T-cell (primary cell): Measurements from ENCODE around the gene THBS4. TPM values are rescaled to one million over a fixed set of nuclear protein-coding genes. Genes with fewer than 3 reads are reported as not detected.

Experiments used
- ATAC-seq, 4 experiments: fragments of 200-7000 bp in 3 of 4; fragments of 150-1000 bp in 1 of 4; cut with Tn5 transposase; replicated peaks in 1 of 4; 1 replicate in 3 of 4; 2 replicates in 1 of 4; pipeline ENCODE4 v1.10.0; 2021; ENCODE audit warnings: moderate library complexity in 3 of 4, mild to moderate bottlenecking in 2 of 4, moderate number of reproducible peaks in 1 of 4
- CTCF ChIA-PET, 2 donors: fragments of 300-600 bp; sonication (Branson Sonifier 250); formaldehyde crosslinking; loops; one replicate each; lab custom pipeline; 2022; ENCODE audit warnings: antibody characterized with exemption in 2 of 2; lab: Charles Lee
- POLR2A ChIA-PET, 2 donors: fragments of 300-600 bp; sonication (Branson Sonifier 250); formaldehyde crosslinking; loops; one replicate each; lab custom pipeline; 2022; ENCODE audit warnings: antibody characterized with exemption in 2 of 2; lab: Charles Lee
- DNase-seq, 35 experiments: peaks; one replicate each; pipeline versions ENCODE4 v3.0.0 to v3.0.0-alpha.2; 2013 to 2023
- H3K27ac ChIP-seq: one replicate; pipeline ENCODE4 v1.5.1; 2013; ENCODE audit warnings: low read length
- H3K27me3 ChIP-seq, 2 experiments: replicated peaks in 1 of 2; 1 replicate in 1 of 2; 2 replicates in 1 of 2; pipeline versions ENCODE4 v1.6.1 to v1.7.0; 2013; ENCODE audit warnings: low read length in 1 of 2, mixed read lengths in 1 of 2; ENCODE audit not compliant: control insufficient read depth in 2 of 2, insufficient read depth in 2 of 2; ENCODE audit errors: extremely low read depth in 1 of 2
- H3K36me3 ChIP-seq, 2 donors: 1 replicate in 1 of 2; 2 replicates in 1 of 2; pipeline versions ENCODE4 v1.6.1 to v1.7.0; 2013; ENCODE audit warnings: low read length in 1 of 2; ENCODE audit not compliant: control insufficient read depth in 2 of 2, insufficient read depth in 1 of 2; ENCODE audit errors: extremely low read depth in 1 of 2
- H3K4me1 ChIP-seq, 2 experiments: 1 replicate in 1 of 2; 2 replicates in 1 of 2; pipeline versions ENCODE4 v1.6.1 to v1.7.0; 2013; ENCODE audit warnings: low read length in 2 of 2, mixed read lengths in 1 of 2; ENCODE audit not compliant: insufficient read depth in 2 of 2, control insufficient read depth in 1 of 2; ENCODE audit errors: extremely low read depth in 1 of 2
- H3K4me3 ChIP-seq, 2 donors: 1 replicate in 1 of 2; 2 replicates in 1 of 2; pipeline versions ENCODE4 v1.5.1 to v1.7.0; 2013; ENCODE audit warnings: mild to moderate bottlenecking in 2 of 2, low read length in 1 of 2, moderate library complexity in 1 of 2; ENCODE audit not compliant: control insufficient read depth in 1 of 2; ENCODE audit errors: extremely low read depth in 1 of 2
- H3K9me3 ChIP-seq: 2 replicates; pipeline ENCODE4 v1.7.0; 2013
- H3K27ac Mint-ChIP-seq, 2 donors: one replicate each; pipeline ENCODE4 v1.8.0; 2020 to 2021; ENCODE audit warnings: mild to moderate bottlenecking in 2 of 2, mixed read lengths in 2 of 2
- H3K27me3 Mint-ChIP-seq, 2 donors: one replicate each; pipeline ENCODE4 v1.8.0; 2021 to 2022; ENCODE audit warnings: mixed read lengths in 2 of 2
- H3K36me3 Mint-ChIP-seq: one replicate; pipeline ENCODE4 v1.8.0; 2021; ENCODE audit warnings: mixed read lengths
- H3K4me1 Mint-ChIP-seq, 3 donors: one replicate each; pipeline ENCODE4 v1.8.0; 2020 to 2022; ENCODE audit warnings: mixed read lengths in 3 of 3, mild to moderate bottlenecking in 1 of 3
- H3K4me3 Mint-ChIP-seq, 3 donors: one replicate each; pipeline ENCODE4 v1.8.0; 2020 to 2022; ENCODE audit warnings: mild to moderate bottlenecking in 3 of 3, mixed read lengths in 3 of 3, moderate library complexity in 3 of 3
- H3K9me3 Mint-ChIP-seq, 3 donors: one replicate each; pipeline ENCODE4 v1.8.0; 2020 to 2022; ENCODE audit warnings: mixed read lengths in 3 of 3
- WGBS: methylation state at CpG from one replicate; pipeline ENCODE4 v1.1.5; 2013; ENCODE audit warnings: missing lambda C conversion rate; ENCODE audit not compliant: insufficient coverage; 5-methylcytosine and 5-hydroxymethylcytosine counted together
- total RNA-seq, 35 experiments: library from RNA in 6 of 35; stranded (reverse) in 6 of 35; fragments of 120-200 nt in 1 of 35; gene quantifications; one replicate each; pipeline versions ENCODE4 v1.2.1 to v1.2.4 and lab custom pipeline; 2013 to 2026

THBS4 gene
- total RNA-seq, 5 donors from 2014 or later (not counting 1 experiment from before 2014, with no cell fraction given): 0.15 to 1.1 (median 0.53) TPM

GRCh38 chr5:80031109-80031508, 4.0 kb upstream of the THBS4 start:
- H3K9me3 Mint-ChIP-seq: no peaks in the 10 kb centered on the region
- CTCF ChIA-PET: no interaction called here
- POLR2A ChIA-PET: no interaction called here
- peaks cover 3 to 8% of the 10 kb centered on the region in 2 experiments for H3K4me1 ChIP-seq
- H3K4me3 Mint-ChIP-seq: no peak overlapping the region
- no peaks in the 10 kb centered on the region for H3K36me3 ChIP-seq
- H3K9me3 ChIP-seq: no peaks in the 10 kb centered on the region
- H3K4me1 Mint-ChIP-seq: peaks cover 7 to 20% (median 8%) of the 10 kb centered on the region in 3 donors
- H3K27ac ChIP-seq: no peak overlapping the region
- H3K36me3 Mint-ChIP-seq: no peaks in the 10 kb centered on the region
- H3K27ac Mint-ChIP-seq: no peak overlapping the region
- WGBS: no CpG with 5 or more reads among the region's 1 CpG
- no peak overlapping the region for H3K4me3 ChIP-seq
- H3K27me3 Mint-ChIP-seq: peaks cover 37 to 38% of the 10 kb centered on the region in 2 donors
- ATAC-seq (peak in 1 of 4 experiments; percentile 44), DNase-seq (no peak)
- peaks cover 19 to 22% of the 10 kb centered on the region in 2 experiments for H3K27me3 ChIP-seq

- POLR2A ChIA-PET: no interaction called here
- peaks cover 49 to 57% of the 10 kb centered on the region in 2 donors for H3K27me3 Mint-ChIP-seq
- H3K27me3 ChIP-seq: peaks cover 22 to 28% of the 10 kb centered on the region in 2 experiments
These were observed 1.6 kb upstream of the THBS4 start for GRCh38 chr5:80033513-80033912.

GRCh38 chr5:80034559-80034958, 589 bp upstream of the THBS4 start:
- DNase-seq (no peak), ATAC-seq (no peak)
- Histone ChIP-seq H3K4me1 (peaks cover 3 to 8% of the 10 kb centered on the region in 2 experiments), H3K36me3 (no peaks in the 10 kb centered on the region), H3K27ac (no peak overlapping the region), H3K27me3 (peaks cover 22 to 28% of the 10 kb centered on the region in 2 experiments), H3K4me3 (peak overlapping the region in 1 of 2 donors; percentile 44), H3K9me3 (no peaks in the 10 kb centered on the region)
- H3K9me3 Mint-ChIP-seq: no peaks in the 10 kb centered on the region
- H3K4me1 Mint-ChIP-seq: peaks cover 7 to 15% (median 8%) of the 10 kb centered on the region in 3 donors
- no peak overlapping the region for H3K27ac Mint-ChIP-seq
- 32% methylated on average over 3 of the region's 8 CpGs for WGBS
- H3K36me3 Mint-ChIP-seq: no peaks in the 10 kb centered on the region
- CTCF ChIA-PET: no interaction called here
- peaks cover 49 to 61% of the 10 kb centered on the region in 2 donors for H3K27me3 Mint-ChIP-seq
- H3K4me3 Mint-ChIP-seq: peak overlapping the region in 1 of 3 donors; percentile 54
- POLR2A ChIA-PET: interaction anchor here in 1 of 2 donors (1.1 kb wide), 1 partner anchor 11 kb away, joined by 4 read pairs; no protein-coding TSS in a partner anchor

More at GRCh38 chr5:80033513-80033912, 1.6 kb upstream of the THBS4 start:
- Mint-ChIP-seq H3K9me3 (no peaks in the 10 kb centered on the region), H3K36me3 (no peaks in the 10 kb centered on the region), H3K4me3 (no peak overlapping the region), H3K4me1 (peaks cover 7 to 15% (median 8%) of the 10 kb centered on the region in 3 donors), H3K27ac (no peak overlapping the region)
- no peak overlapping the region for H3K4me3 ChIP-seq
- peaks cover 3 to 8% of the 10 kb centered on the region in 2 experiments for H3K4me1 ChIP-seq
- DNase-seq (no peak), ATAC-seq (peak in 2 of 4 experiments; percentile 32 to 62)
- no peaks in the 10 kb centered on the region for H3K36me3 ChIP-seq
- no peaks in the 10 kb centered on the region for H3K9me3 ChIP-seq
- no peak overlapping the region for H3K27ac ChIP-seq
- CTCF ChIA-PET: no interaction called here

GRCh38 chr5:80035839-80036238, 691 bp downstream of the THBS4 start:
- ATAC-seq (no peak), DNase-seq (no peak)
- peaks cover 59 to 72% of the 10 kb centered on the region in 2 donors for H3K27me3 Mint-ChIP-seq
- Histone ChIP-seq H3K27ac (no peak overlapping the region), H3K4me1 (peaks cover 2 to 8% of the 10 kb centered on the region in 2 experiments), H3K9me3 (no peaks in the 10 kb centered on the region), H3K36me3 (no peaks in the 10 kb centered on the region), H3K27me3 (peaks cover 22 to 31% of the 10 kb centered on the region in 2 experiments), H3K4me3 (no peak overlapping the region)
- peak overlapping the region in 1 of 2 donors; percentile 39 for H3K27ac Mint-ChIP-seq
- POLR2A ChIA-PET: no interaction called here
- no peaks in the 10 kb centered on the region for H3K36me3 Mint-ChIP-seq
- CTCF ChIA-PET: no interaction called here
- peak overlapping the region in 2 of 3 donors; percentile 6 to 56 for H3K4me3 Mint-ChIP-seq
- H3K9me3 Mint-ChIP-seq: no peaks in the 10 kb centered on the region
- H3K4me1 Mint-ChIP-seq: peaks cover 7 to 15% (median 7%) of the 10 kb centered on the region in 3 donors
- 93% methylated on average over 4 of the region's 7 CpGs for WGBS

GRCh38 chr5:80036615-80037014, 1.5 kb downstream of the THBS4 start:
- Mint-ChIP-seq H3K27ac (no peak overlapping the region), H3K27me3 (peaks cover 67 to 76% of the 10 kb centered on the region in 2 donors), H3K4me1 (peaks cover 4 to 7% (median 7%) of the 10 kb centered on the region in 3 donors), H3K4me3 (no peak overlapping the region), H3K9me3 (no peaks in the 10 kb centered on the region), H3K36me3 (no peaks in the 10 kb centered on the region)
- 100% methylated on average over 1 of the region's 5 CpGs for WGBS
- H3K27ac ChIP-seq: no peak overlapping the region
- ATAC-seq (no peak), DNase-seq (no peak)
- no peak overlapping the region for H3K4me3 ChIP-seq
- H3K27me3 ChIP-seq: peaks cover 20 to 31% of the 10 kb centered on the region in 2 experiments
- ChIA-PET CTCF (no interaction called here), POLR2A (no interaction called here)
- H3K4me1 ChIP-seq: peaks cover 0 to 8% of the 10 kb centered on the region in 2 experiments
- no peaks in the 10 kb centered on the region for H3K36me3 ChIP-seq
- H3K9me3 ChIP-seq: no peaks in the 10 kb centered on the region

GRCh38 chr5:80037366-80037765, 2.2 kb downstream of the THBS4 start:
- H3K9me3 ChIP-seq: no peaks in the 10 kb centered on the region
- Mint-ChIP-seq H3K27me3 (peaks cover 64 to 81% of the 10 kb centered on the region in 2 donors), H3K4me1 (peaks cover 4 to 7% (median 5%) of the 10 kb centered on the region in 3 donors), H3K4me3 (no peak overlapping the region), H3K27ac (no peak overlapping the region), H3K9me3 (no peaks in the 10 kb centered on the region), H3K36me3 (no peaks in the 10 kb centered on the region)
- ATAC-seq (no peak), DNase-seq (no peak)
- no peaks in the 10 kb centered on the region for H3K36me3 ChIP-seq
- ChIA-PET POLR2A (no interaction called here), CTCF (no interaction called here)
- H3K27me3 ChIP-seq: peaks cover 20 to 31% of the 10 kb centered on the region in 2 experiments
- peaks cover 0 to 8% of the 10 kb centered on the region in 2 experiments for H3K4me1 ChIP-seq
- no peak overlapping the region for H3K4me3 ChIP-seq
- WGBS: no CpG with 5 or more reads among the region's 5 CpGs
- no peak overlapping the region for H3K27ac ChIP-seq
